ENCODE measurements around the gene MPDU1. TPM values are rescaled to one million over a fixed set of nuclear protein-coding genes. Genes with fewer than 3 reads are reported as not detected.

Gene MPDU1
- total and polyA plus RNA-seq, 10 of the 15 experiments (the other 5 are each of a cell fraction or from before 2014, with no cell fraction given), result 3.6 to 138 (median 78.9) TPM

DNA sequence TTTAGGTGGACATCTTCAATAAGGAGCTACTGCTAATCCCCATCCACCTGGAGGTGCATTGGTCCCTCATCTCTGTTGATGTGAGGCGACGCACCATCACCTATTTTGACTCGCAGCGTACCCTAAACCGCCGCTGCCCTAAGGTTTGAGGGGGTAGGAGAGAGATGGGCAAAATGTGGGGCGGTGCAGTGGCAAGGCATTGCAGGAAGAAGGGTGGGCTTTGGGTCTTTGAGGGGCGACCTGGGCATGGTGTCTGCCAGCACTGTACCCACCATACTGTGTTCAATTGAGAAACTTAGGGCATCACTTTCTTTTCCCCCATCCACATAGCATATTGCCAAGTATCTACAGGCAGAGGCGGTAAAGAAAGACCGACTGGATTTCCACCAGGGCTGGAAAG is 13.3 kb upstream of the MPDU1 start:
- H3K27ac ChIP-seq (ENCODE audit: control insufficient read depth, insufficient read depth), result no peak overlapping the region
- peaks cover 41% of the 10 kb centered on the region for H3K79me2 ChIP-seq (ENCODE audit: control insufficient read depth, insufficient read depth, low read length)
- no peak overlapping the region for H2AFZ ChIP-seq (ENCODE audit: control insufficient read depth, low read depth, low read length)
- no peaks in the 10 kb centered on the region for H3K9me3 ChIP-seq (replicated peaks; ENCODE audit: control insufficient read depth, insufficient read depth, low read length)
- peaks cover 13% of the 10 kb centered on the region for H4K20me1 ChIP-seq (ENCODE audit: control insufficient read depth, insufficient read depth)
- TF ChIP-seq TBL1XR1 (IDR thresholded peaks at IDR 0.05; ENCODE audit: low read depth, low read length) (no peak), SIX5 (IDR thresholded peaks at IDR 0.05; ENCODE audit: low read depth, low read length, severe bottlenecking) (no peak), MAX (IDR thresholded peaks at IDR 0.05; ENCODE audit: low read depth, low read length) (no peak)
- TF ChIP-seq, protein P1, sequence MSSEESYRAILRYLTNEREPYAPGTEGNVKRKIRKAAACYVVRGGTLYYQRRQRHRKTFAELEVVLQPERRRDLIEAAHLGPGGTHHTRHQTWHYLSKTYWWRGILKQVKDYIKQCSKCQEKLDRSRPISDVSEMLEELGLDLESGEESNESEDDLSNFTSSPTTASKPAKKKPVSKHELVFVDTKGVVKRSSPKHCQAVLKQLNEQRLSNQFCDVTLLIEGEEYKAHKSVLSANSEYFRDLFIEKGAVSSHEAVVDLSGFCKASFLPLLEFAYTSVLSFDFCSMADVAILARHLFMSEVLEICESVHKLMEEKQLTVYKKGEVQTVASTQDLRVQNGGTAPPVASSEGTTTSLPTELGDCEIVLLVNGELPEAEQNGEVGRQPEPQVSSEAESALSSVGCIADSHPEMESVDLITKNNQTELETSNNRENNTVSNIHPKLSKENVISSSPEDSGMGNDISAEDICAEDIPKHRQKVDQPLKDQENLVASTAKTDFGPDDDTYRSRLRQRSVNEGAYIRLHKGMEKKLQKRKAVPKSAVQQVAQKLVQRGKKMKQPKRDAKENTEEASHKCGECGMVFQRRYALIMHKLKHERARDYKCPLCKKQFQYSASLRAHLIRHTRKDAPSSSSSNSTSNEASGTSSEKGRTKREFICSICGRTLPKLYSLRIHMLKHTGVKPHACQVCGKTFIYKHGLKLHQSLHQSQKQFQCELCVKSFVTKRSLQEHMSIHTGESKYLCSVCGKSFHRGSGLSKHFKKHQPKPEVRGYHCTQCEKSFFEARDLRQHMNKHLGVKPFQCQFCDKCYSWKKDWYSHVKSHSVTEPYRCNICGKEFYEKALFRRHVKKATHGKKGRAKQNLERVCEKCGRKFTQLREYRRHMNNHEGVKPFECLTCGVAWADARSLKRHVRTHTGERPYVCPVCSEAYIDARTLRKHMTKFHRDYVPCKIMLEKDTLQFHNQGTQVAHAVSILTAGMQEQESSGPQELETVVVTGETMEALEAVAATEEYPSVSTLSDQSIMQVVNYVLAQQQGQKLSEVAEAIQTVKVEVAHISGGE (CRISPR knock-in tag; IDR thresholded peaks at IDR 0.05), result no peak
- H3K27me3 ChIP-seq (replicated peaks in 1 of 2; ENCODE audit: control insufficient read depth in 2 of 2, insufficient read depth in 2 of 2, low read length in 1 of 2), result no peaks in the 10 kb centered on the region
- 92% methylated on average over 10 of the region's 10 CpGs for WGBS (ENCODE audit: insufficient coverage, insufficient replicate concordance, low lambda C conversion rate, missing lambda C conversion rate)
- POLR2A ChIA-PET, result interaction anchor here (0.5 to 1.8 kb wide), 4 partner anchors 9 to 265 kb away, joined by 3 to 5 read pairs (median 4); partner anchors contain the start of genes CD68 and MPDU1
- no TSS peak for BruUV-seq (replicated peaks)
- DNase-seq (ENCODE audit: low read depth, low spot score), result no peak
- H3K9ac ChIP-seq (ENCODE audit: control insufficient read depth, insufficient read depth, low read length), result no peak overlapping the region
- FAIRE-seq, result no peak
- peaks cover 19 to 34% of the 10 kb centered on the region in 2 experiments for H3K36me3 ChIP-seq (ENCODE audit: control insufficient read depth in 2 of 2, insufficient read depth in 2 of 2, low read length in 1 of 2)
- no peak for ATAC-seq
- peaks cover 8% of the 10 kb centered on the region for H3K4me1 ChIP-seq (ENCODE audit: control insufficient read depth, insufficient read depth, low read length)
- H3K4me2 ChIP-seq (ENCODE audit: control insufficient read depth, insufficient read depth), result no peak overlapping the region
- intact Hi-C loops (cut with micrococcal nuclease; ENCODE audit: unreplicated experiment), result loop anchor here (5.0 kb wide), 1 partner anchor 117 kb away; the partner anchor contains the start of genes TP53 and WRAP53
- RAD21 ChIA-PET (ENCODE audit: unreplicated experiment), result interaction anchor here (1.0 to 2.8 kb wide), 2 partner anchors 19 to 117 kb away, joined by 3 to 8 read pairs; partner anchors contain the start of genes TP53 and WRAP53
- SMC1A ChIA-PET (ENCODE audit: uncharacterized antibody, unreplicated experiment), result interaction anchor here (0.8 to 2.1 kb wide), 4 partner anchors 10 to 57 kb away, joined by 3 to 9 read pairs (median 4); partner anchors contain the start of genes MPDU1 and SAT2
- in situ Hi-C loops (cut with MboI), result loop anchor here (25.0 kb wide), 1 partner anchor 533 kb away; the partner anchor contains the start of genes SLC16A11 and SLC16A13
- CTCF ChIA-PET, result interaction anchor here (0.6 to 2.9 kb wide), 5 partner anchors 10 to 214 kb away, joined by 3 to 14 read pairs (median 4); partner anchors contain the start of gene SENP3
- H3K4me3 ChIP-seq, result no peak overlapping the region

Measured in GM12878 (cell line).